GM20000 (cell line): Measurements from ENCODE around the gene KLLN.
"Not testable (repeated sequence)": the region's sequence is repeated elsewhere in the genome, so short reads cannot be mapped to it uniquely, and the experiment has no call there.

Experiments used
- DNase-seq: peaks from one replicate; pipeline ENCODE4 v3.0.0; 2012; ENCODE audit warnings: low spot score
- TF ChIP-seq, protein P1 (sequence below): IDR thresholded peaks from 2 replicates; pipeline ENCODE4 v1.5.1; 2012; ENCODE audit warnings: mild to moderate bottlenecking, control low read depth; ENCODE audit errors: extremely low read depth, missing control alignments

KLLN gene

DNA sequence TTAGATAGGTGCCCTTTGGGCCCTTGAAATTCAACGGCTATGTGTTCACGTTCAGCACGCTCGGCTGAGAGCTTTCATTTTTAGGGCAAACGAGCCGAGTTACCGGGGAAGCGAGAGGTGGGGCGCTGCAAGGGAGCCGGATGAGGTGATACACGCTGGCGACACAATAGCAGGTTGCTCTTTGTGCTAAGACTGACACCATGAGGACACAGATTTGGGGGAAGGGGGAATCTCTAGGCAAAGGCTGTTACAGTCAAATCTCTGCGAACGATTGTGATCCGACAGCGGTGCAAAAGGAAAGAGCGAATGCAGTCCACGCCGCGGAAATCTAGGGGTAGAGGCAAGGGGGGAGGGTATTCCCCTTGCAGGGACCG is 667 bp downstream of the KLLN start:
- TF ChIP-seq, protein P1, sequence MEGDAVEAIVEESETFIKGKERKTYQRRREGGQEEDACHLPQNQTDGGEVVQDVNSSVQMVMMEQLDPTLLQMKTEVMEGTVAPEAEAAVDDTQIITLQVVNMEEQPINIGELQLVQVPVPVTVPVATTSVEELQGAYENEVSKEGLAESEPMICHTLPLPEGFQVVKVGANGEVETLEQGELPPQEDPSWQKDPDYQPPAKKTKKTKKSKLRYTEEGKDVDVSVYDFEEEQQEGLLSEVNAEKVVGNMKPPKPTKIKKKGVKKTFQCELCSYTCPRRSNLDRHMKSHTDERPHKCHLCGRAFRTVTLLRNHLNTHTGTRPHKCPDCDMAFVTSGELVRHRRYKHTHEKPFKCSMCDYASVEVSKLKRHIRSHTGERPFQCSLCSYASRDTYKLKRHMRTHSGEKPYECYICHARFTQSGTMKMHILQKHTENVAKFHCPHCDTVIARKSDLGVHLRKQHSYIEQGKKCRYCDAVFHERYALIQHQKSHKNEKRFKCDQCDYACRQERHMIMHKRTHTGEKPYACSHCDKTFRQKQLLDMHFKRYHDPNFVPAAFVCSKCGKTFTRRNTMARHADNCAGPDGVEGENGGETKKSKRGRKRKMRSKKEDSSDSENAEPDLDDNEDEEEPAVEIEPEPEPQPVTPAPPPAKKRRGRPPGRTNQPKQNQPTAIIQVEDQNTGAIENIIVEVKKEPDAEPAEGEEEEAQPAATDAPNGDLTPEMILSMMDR, result no peak
- DNase-seq, result peak; percentile 67

DNA sequence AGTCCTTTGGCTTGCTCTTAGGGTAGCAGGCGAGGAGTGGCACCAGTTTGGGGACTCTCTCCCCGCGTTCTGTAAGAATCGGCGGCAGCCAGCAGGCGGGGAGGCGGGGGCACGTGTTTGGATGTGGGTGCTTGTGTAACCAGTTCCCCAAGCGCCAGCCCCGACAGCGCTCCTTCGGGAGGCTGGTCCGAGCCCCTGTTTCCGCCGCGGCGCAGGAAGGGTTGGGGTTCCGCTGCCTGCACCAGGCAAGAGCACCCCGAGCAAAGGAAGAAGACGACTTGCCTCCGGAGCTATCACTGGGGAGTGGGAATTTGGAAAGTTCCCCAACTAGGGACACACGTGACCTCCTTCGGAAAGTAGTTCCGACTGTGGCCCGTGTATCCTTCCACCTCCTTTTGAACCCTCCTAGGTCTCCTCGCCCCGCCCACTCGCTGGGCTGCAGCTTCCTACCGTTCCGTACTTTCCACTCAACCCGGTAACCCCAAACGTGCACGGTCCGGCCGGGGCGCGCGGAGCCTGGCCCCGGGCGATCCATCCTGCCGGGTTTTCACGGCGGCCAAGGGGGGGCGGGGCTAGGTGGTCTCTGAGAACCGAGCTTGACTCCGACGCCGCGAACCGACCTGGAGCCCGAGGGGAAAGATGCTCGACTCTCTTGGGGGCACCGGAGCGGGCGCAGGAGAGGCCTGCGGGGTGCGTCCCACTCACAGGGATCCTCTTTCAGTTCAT is 1.2 kb downstream of the KLLN start:
- peak; percentile 92 for DNase-seq
- TF ChIP-seq, protein P1, result no peak

DNA sequence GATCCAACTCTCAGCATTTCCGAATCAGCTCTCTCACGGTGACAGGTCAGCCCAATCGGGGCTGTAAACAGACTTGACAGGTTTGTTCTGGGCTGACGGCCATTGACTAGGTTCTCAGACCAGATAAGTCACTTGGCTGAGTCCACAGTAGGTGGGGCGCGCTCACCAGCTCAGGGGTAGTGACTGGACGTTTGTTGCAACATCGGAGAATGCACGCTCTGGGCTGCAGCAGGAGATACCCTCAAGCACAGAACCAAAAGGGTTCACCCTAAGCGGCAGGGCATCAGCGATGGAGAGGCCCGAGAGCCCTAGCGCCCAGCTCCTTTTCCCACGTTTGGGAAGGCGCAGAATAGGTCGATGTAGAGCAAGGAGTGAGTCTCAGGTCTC is 1.8 kb downstream of the KLLN start:
- TF ChIP-seq, protein P1, result peak; percentile 9
- peak; percentile 71 for DNase-seq

DNA sequence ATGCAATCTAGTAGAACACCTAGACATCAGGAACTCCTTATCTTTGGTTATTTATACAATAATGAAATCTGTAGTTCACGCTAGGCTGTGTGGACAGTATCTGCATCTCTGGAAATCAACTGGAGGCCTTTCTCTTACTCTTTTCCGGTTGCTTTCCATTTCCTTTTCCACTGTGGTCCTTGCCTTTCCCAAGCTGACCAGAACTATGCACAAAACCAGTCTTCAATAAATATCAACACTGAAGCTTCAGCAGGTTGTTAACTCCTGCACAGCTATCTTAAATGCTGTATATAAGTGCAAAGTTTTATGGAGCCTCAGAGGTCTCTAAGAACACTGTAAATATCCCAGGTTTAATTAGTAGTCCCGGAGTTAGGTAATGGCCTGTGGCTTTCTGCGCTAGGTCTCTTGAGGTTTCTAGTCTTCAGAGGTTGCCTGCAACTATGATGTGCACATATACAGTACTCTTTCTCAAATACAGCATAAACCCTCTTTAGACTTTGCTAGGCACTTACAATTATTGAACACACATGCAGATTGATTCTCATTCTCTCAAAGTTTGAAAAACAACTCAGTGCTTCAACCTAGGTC is 2.4 kb downstream of the KLLN start:
- TF ChIP-seq, protein P1, result no peak
- peak; percentile 19 for DNase-seq

DNA sequence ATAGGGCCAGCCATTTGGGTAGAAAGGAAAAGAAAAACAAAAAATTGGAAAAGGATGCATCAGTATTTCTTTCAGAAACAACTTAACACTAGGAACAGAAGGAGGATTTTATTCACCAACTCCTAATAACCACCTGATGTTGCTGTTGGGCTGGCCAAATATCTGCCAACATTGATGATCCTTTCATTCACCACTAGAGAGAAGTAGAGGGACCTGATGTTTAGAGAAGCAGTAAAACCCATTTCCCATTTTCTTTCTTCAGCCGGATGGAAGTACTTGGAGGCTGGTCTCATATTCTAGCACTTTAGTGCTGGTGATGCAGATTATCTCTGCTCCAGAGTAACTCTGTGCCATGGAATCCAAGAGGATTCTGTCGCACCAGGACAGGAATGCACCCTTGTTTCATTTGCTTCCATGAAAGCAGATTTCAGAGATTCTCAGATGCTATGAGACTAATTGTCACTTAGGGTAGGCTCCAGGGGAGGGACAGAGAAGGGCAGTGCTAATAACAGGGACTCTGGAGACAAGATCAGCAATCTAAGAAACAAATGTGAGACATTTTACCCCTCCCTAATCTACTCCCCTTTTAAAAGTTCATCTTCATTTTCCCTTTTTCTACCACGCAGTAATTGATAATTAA is 3.1 kb downstream of the KLLN start:
- peak; percentile 60 for DNase-seq
- TF ChIP-seq, protein P1, result peak; percentile 53

DNA sequence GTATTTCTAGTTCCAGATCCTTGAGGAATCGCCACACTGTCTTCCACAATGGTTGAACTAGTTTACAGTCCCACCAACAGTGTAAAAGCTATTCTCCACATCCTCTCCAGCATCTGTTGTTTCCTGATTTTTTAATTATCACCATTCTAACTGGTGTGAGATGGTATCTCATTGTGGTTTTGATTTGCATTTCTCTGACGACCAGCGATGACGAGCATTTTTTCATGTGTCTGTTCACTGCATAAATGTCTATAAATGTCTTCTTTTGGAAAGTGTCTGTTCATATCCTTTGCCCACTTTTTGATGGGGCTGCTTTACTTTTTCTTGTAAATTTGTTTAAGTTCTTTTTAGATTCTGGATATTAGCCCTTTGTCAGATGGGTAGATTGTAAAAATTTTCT is 7.7 kb downstream of the KLLN start:
- DNase-seq, result not testable (repeated sequence)

DNA sequence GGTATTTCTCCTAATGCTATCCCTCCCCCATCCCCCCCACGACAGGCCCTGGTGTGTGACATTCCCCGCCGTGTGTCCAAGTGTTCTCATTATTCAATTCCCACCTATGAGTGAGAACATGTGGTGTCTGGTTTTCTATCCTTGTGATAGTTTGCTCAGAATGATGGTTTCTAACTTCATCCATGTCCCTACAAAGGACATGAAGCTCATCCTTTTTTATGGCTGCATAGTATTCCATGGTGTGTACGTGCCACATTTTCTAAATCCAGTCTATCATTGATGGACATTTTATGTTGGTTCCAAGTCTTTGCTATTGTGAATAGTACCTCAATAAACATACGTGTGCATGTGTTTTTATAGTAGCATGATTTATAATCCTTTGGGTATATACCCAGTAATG is 8.1 kb downstream of the KLLN start:
- DNase-seq, result not testable (repeated sequence)

DNA sequence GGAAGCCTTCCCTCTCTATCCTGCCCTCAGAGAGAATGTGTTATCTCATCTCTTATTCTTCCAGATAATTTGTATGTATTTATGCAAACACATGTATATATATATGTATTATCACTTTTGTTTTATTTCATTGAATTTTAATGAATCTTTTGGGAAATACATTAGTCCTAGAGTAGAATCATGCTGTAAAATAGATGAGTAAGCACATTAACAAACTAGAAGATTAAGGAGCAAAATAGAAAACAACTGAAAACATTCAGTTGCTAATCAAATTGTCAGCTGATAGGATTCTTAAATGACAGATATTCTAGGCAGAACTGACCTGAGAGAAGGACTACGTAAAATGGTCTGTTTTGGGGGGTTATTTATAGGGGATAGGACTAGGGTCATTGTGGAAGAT is 11.2 kb downstream of the KLLN start:
- TF ChIP-seq, protein P1, result no peak
- DNase-seq, result no peak
